ENCODE results near the gene RAC3. TPM values are rescaled to one million over a fixed set of nuclear protein-coding genes. Genes with fewer than 3 reads are reported as not detected.
A peak's percentile ranks its signal among the peaks of the same experiment; 100 is the strongest.

The RAC3 gene
- total and polyA plus RNA-seq, 8 donors = 0.97 to 12.6 (median 2.5) TPM

DNA sequence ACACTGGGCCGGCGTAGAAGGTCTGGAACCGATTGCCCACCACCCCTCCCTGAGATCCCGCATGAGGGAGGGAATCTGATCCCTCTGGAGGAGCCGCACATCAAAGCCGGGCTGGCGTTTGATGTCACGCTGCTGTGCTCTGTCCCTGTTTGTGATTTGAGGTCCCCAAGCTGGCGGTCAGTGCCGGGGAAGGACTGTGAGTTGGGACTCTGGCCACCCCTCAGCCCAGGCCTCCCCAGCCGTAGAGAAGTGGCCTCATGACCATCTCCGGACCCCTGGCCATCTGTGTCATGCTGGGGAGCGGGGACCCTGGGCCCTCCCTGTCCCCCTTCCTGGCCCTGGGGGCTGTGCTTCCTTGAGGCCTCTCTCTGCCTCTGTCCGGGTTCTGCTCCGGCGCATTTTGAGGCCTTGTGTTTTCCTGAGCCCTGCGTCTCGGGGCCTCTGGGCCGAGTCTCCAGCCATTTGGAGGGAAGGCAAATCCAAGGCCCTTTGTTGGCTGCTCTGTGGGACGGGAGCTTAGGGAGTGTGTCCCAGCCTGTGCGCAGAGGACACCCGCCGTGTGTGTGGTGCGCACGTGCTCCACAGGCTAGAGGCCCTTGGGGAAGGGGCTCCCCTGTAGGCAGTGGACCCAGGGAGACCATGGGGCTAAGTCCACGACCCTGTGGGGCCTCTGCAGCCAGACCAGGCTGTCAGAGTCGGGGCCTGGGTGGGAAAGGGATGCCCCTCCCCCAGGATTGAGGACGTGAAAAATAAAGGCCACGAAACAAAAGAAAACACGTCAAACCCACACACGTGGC is 39.0 kb upstream of the RAC3 start:
- H3K4me1 ChIP-seq = peaks cover 15 to 20% (median 17%) of the 10 kb centered on the region in 3 donors
- no peaks in the 10 kb centered on the region for H3K9me3 ChIP-seq
- H3K27me3 ChIP-seq = no peaks in the 10 kb centered on the region
- H3K4me3 ChIP-seq = peak overlapping the region in 2 of 4 donors; percentile 13 to 26
- ATAC-seq (no peak), FAIRE-seq (no peak), DNase-seq (peak in 2 of 6 donors; percentile 43 to 75)
- no peaks in the 10 kb centered on the region for H3K36me3 ChIP-seq
- TF ChIP-seq, protein P1, sequence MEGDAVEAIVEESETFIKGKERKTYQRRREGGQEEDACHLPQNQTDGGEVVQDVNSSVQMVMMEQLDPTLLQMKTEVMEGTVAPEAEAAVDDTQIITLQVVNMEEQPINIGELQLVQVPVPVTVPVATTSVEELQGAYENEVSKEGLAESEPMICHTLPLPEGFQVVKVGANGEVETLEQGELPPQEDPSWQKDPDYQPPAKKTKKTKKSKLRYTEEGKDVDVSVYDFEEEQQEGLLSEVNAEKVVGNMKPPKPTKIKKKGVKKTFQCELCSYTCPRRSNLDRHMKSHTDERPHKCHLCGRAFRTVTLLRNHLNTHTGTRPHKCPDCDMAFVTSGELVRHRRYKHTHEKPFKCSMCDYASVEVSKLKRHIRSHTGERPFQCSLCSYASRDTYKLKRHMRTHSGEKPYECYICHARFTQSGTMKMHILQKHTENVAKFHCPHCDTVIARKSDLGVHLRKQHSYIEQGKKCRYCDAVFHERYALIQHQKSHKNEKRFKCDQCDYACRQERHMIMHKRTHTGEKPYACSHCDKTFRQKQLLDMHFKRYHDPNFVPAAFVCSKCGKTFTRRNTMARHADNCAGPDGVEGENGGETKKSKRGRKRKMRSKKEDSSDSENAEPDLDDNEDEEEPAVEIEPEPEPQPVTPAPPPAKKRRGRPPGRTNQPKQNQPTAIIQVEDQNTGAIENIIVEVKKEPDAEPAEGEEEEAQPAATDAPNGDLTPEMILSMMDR (IDR thresholded peaks at IDR 0.05) = no peak
- peak overlapping the region; percentile 49 to 79 (median 72) for H3K27ac ChIP-seq
- WGBS, 2 donors = 74 to 76% methylated on average over 31 of the region's 31 CpGs
- intact Hi-C loops (cut with DNase I) = no loop called here

DNA sequence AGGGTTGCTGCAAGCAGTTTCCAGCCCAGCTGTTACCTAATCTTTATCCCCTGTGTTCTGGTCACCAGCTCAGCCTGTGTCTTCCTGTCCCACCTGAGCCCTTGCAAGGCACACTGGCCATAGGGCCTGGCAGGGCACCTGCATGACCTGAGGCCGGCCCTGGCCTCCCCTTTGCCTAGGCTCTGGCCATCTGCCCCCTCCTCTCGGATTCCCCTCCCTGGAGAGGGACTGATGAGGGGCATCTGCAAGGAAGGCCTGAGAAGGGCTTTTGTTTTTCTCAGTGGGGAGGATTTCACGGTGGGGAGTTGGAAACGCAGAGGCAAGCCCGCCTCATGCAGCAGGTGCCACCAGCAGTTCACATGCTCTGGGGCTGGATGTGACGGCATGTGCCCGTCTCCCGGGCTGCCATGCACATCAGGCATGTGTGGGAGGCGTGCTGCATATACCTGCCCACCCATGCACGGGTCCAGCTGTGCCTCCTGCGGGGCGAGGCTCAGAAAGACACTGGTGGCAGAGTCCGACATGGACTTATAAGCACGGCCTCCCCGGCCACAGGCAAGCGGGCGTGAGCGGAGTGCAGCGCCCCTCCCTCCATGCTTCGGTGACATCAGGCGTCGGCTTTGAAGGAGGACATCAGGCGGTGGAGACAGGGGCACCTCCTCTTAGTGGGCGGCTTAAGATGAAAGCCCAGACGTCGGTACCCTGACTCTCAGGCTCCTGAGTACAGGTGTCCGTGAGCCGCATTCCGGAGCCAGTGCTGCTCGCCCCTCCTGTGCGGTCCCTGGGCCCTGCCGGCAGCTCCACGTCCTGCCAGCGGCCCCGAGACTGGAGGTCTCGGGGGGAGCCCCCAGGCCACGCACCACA is 37.5 kb upstream of the RAC3 start:
- FAIRE-seq = no peak
- no peak for ATAC-seq
- 94 to 95% methylated on average over 34 to 37 of the region's 37 CpGs for WGBS, 2 donors
- Histone ChIP-seq H3K4me3 (no peak overlapping the region), H3K27ac (no peak overlapping the region), H3K36me3 (no peaks in the 10 kb centered on the region), H3K27me3 (no peaks in the 10 kb centered on the region), H3K9me3 (no peaks in the 10 kb centered on the region), H3K4me1 (peaks cover 15 to 20% (median 17%) of the 10 kb centered on the region in 3 donors)
- intact Hi-C loops (cut with DNase I) = no loop called here
- peak in 2 of 6 donors; percentile 34 to 72 for DNase-seq
- TF ChIP-seq, protein P1 (IDR thresholded peaks at IDR 0.05) = no peak

DNA sequence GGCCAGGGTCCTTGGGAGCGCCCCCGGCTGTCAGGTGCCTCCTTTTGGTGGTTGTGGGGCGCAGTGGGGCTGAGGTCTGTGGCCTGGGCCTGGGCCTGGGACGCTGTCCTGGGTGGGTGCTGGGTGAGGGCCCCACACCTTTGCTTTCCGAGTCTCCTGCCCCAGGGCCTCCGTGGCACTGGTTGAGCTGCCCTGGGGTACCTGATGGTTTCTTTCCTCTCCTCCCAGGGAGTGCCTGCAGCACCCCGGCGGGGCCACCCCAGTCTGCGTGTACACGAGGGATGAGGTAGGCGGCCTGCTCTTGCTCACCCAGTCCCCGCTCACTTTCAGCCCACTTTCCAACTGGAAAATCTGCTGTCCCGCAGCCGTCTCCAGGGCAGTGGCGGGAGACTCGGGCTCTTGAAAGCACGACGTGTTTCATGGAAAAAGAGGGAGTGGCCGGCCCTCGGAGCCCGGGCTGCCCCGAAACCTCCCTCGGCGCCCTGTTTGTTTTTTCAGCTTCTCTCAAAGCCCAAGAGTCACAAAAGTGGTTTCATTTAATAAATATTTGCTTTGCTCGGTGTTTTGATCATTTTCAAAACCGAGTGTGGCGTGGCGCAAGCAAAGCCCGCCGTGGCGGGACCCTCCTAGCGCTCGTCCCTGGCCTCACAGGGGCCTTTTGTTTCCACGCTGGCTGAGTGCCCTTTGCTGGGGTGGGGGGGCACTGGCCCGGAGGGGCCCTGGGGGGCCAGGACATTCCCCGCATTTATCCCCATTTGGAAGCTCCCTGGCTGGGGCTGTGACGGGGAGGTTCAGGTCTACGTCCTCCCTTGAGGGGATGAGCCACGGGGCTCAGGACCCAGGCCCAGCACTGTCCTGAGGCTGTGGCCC is 36.6 kb upstream of the RAC3 start:
- Histone ChIP-seq H3K4me3 (no peak overlapping the region), H3K27me3 (no peaks in the 10 kb centered on the region), H3K9me3 (no peaks in the 10 kb centered on the region), H3K4me1 (peaks cover 15 to 20% (median 17%) of the 10 kb centered on the region in 3 donors), H3K36me3 (no peaks in the 10 kb centered on the region), H3K27ac (no peak overlapping the region)
- TF ChIP-seq, protein P1 (IDR thresholded peaks at IDR 0.05) = no peak
- 89 to 90% methylated on average over 39 of the region's 39 CpGs for WGBS, 2 donors
- FAIRE-seq (no peak), DNase-seq (peak in 2 of 6 donors; percentile 27 to 72), ATAC-seq (no peak)
- intact Hi-C loops (cut with DNase I) = no loop called here

DNA sequence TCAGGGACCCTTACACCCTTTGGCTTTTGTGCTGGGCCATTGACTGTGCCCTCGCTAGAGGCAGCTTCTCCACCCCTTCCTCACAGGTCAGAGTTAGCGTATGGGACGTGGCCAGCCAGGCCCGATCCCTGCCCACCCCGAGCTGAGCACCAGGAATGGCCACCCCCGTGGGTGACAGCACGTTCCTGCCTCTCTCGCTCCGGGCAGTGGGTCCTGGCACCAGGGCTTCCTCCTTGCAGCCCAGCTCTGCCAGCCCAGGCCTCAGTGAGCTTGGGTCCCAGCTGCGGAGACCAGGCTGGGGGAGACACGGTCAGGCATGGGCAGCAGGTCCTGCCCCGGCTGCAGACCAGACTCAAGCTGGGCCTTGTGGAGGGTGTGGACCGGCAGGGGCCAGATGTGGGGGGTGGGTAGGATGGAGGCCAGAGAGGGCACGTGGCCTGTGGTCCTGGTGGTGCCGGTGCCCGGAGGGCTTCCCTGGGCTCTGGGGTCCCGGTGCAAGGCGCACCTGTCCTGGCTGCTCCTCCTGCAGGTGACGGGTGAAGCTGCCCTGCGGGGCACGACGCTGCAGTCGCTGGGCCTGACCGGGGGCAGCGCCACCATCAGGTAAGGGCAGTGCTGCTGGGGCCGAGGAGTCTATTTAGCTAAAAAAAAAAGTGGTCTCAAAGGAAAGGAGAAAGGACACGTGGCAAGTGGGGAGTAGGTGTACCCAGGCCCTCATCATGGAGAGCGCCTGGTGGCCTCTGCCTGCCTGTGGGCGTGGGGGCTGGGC is 35.8 kb upstream of the RAC3 start:
- no peak for ATAC-seq
- Histone ChIP-seq H3K4me3 (no peak overlapping the region), H3K9me3 (no peaks in the 10 kb centered on the region), H3K27me3 (no peaks in the 10 kb centered on the region), H3K27ac (no peak overlapping the region), H3K36me3 (no peaks in the 10 kb centered on the region), H3K4me1 (peaks cover 14 to 20% (median 17%) of the 10 kb centered on the region in 3 donors)
- TF ChIP-seq, protein P1 (IDR thresholded peaks at IDR 0.05) = no peak
- no peak for FAIRE-seq
- DNase-seq = peak in 2 of 6 donors; percentile 28 to 82
- intact Hi-C loops (cut with DNase I) = no loop called here
- WGBS, 2 donors = 93 to 94% methylated on average over 29 of the region's 29 CpGs

Measured in pancreas (tissue), 10 donors.